ENCODE data around the gene JKAMP.
"Not testable (repeated sequence)": the region's sequence is repeated elsewhere in the genome, so short reads cannot be mapped to it uniquely, and the experiment has no call there.

JKAMP gene, protein sequence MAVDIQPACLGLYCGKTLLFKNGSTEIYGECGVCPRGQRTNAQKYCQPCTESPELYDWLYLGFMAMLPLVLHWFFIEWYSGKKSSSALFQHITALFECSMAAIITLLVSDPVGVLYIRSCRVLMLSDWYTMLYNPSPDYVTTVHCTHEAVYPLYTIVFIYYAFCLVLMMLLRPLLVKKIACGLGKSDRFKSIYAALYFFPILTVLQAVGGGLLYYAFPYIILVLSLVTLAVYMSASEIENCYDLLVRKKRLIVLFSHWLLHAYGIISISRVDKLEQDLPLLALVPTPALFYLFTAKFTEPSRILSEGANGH

DNA sequence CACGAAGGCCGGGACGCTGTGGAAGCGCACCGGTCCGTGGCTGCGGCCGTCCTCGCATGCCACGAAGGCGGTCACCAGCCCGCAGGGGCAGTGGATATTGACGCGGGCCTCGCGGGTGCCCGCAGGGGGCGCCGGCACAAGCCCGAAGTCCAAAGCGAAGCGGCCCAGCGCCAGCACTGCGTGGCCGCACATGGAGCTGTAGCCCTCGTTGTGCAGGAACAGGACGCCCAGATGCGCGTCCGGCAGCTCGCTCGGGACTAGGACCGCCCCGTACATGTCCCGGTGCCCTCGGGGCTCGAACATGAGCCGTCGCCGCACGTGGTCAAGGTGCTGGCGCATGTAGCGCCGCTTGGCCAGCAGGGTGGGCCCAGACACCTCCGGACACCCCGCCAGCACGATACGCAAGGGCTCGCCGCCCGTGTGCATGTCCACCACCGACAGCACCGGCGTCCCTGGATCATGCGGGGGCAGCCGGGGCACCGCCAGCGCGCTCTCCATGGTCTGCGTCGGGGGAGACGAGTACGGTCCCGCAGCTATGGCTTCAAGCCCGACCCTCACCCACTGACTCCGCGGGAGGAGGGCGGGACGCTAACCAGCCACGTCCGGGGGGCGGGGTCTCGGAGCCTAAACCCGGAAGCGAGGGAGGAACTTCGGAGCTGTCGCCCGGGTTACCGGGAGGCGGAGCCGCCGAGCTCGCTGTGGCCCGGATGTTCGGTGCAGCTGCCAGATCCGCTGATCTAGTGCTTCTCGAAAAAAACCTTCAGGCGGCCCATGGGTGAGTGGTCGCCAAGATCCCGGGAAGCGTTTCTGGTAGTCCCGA lies at the start of gene JKAMP, which contains the start of gene L3HYPDH:
JKAMP (plus strand) TSS at position 699 of the 820 bp plus-strand sequence; CDS start at position 772, 73 bp downstream.
L3HYPDH (minus strand) TSS at position 590 of the 820 bp plus-strand sequence; CDS start at position 498, 92 bp downstream.
- DNase-seq (ENCODE audit: low read depth) = peak; percentile 97

DNA sequence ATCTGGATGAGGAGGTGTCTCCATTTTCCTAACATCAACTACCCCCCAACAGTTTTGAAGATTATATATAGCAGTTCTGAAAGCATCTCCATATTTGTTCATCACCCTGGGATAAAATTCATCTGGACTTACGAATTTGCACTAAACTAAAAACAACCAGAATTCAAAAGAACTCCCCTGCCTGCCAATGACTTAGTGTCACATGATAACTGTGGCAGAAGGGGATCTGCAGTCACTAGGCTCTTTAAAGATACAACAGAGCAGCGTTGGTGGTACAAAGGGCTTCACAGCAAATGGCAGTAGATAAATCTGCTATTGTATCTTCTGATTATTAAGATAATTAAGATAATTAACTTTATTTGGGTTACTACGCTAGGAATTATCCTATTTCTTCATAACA lies 49.2 kb upstream of the JKAMP start:
- DNase-seq (ENCODE audit: low read depth) = no peak

DNA sequence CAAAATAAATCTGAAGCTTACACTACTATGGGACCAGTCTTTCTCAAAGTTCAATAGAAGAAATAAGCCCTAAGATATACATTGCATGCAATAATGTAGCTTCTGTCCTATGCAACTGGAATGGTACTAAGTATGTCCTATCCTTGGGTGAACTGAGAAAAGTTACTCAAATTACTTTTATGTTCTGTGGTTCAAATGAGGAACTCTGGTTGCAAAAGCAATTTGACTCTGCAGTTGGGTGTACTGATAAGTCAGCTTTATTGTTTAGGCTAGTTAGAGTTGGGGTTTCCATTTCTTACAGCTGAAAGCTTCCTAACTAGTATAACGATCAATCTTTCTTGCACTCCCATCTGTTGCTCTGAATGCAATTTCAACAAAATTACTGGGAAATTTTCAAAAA lies 48.3 kb upstream of the JKAMP start:
- DNase-seq (ENCODE audit: low read depth) = no peak

DNA sequence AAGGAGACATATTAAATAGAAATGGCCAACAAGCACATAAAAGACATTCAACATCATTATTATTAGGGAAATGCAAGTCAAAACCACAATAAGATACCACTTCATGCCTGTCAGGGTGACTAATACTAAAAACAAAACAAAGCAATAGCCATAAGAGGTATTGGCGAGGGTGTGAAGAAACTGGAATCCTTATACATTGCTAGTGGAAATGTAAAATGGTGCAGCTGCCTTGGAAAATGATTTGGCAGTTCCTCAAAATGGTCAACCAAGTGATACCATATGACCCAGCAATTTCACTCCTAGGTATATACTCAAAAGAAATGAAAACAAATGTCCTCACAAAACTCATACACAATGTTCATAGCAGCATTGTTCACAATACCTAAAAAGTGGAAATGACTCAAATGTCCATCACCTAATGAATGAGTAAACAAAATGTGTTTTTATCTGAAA lies 46.1 kb upstream of the JKAMP start:
- DNase-seq (ENCODE audit: low read depth) = no peak

DNA sequence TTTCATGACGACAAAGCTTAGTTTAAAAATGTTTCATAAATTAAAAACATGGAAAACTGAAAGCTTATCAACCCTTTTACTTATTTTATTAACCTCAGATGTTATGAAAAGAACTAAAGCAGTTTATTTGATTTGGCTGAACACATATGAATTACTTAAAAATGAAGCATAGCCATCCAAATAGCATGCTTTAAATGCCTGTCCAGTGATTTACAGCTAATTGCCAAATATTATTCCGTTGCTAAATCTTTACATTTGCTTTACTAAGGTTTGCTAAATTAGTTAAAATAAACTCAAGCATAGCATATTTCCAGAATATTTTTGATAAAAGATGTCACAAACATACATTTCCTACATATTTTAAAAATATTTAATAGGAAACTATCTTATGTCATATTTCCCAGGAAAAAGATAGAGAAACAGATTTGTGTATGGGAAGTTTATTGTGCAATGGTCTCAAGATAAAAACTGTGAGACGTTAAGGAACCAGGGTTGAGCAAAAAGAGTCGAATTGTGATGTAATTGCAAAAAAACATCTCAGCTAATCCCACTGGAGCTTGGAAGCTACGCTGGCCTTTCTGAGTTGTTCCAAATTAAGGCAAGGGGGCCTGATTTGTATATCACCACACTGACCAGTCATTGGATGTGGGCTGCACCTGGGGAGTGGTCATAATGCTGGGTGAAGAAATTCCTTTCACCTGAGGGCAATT lies 44.9 kb upstream of the JKAMP start:
- DNase-seq (ENCODE audit: low read depth) = no peak

DNA sequence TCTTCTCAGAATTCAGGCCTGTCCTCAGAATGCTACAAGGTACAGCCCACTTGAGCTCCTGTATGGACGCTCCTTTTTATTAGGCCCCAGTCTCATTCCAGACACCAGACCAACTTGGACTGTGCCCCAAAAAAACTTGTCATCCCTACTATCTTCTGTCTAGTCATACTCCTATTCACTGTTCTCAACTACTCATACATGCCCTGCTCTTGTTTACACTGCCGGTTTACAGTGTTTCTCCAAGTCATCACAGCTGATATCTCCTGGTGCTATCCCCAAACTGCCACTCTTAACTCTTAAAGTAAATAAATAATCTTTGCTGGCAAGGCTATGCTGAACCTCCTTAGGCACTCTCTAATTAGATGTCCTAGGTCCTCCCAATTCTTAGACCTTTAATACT lies 35.6 kb upstream of the JKAMP start:
- DNase-seq (ENCODE audit: low read depth) = not testable (repeated sequence)

DNA sequence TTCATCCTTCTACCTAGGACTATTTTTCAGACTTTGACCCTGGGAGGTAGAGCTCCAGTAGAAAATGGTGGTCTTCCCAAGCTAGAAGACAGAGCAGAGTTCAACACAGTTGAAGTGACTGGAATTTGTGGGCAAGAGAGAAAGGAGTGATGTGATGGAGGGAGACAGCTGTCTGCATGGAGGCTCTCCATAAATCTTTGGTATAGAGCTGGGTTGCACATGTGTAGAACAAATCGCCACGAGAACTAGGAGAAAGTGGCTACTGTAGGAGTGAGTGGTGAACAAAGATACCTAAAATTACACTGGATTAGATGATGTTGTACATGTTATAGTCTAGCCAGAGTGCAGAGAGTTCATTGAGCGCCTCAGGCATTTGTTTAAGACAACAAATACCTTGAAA lies 33.6 kb upstream of the JKAMP start:
- no peak for DNase-seq (ENCODE audit: low read depth)

DNA sequence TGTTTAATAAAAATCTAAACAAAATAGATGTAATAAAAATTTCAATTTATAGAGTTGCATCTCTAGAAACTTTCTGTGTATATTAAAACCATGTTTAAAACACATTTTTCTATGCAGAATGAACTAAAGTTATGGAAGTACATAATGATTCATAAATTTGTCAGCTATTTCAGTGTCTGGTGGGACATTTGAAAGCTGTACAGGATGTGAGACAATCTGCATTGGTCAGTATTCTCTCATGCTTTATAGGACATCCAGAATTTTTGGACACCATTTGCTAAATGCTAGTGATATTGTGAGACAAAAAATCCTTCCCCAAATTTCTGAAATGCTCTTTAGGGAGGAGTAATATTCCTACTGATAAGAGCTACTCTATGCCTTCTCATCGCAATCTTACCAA lies 32.5 kb upstream of the JKAMP start:
- DNase-seq (ENCODE audit: low read depth) = no peak

DNA sequence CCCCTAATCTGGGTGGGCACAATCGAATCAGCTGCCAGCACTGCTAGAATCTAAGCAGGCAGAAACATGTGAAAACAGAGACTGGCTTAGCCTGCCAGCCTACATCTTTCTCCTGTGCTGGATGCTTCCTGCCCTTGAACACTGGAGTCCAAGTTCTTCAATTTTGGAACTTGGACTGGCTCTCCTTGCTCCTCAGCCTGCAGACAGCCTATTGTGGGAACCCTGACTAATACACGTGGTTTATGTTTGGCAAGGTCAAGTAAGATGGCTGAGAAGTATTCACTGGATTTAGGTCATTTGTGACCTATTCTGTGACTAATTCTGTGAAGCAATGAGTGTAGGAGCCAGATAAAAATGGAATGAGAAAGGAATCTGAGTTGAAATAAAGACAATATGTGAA lies 30.2 kb upstream of the JKAMP start:
- no peak for DNase-seq (ENCODE audit: low read depth)

DNA sequence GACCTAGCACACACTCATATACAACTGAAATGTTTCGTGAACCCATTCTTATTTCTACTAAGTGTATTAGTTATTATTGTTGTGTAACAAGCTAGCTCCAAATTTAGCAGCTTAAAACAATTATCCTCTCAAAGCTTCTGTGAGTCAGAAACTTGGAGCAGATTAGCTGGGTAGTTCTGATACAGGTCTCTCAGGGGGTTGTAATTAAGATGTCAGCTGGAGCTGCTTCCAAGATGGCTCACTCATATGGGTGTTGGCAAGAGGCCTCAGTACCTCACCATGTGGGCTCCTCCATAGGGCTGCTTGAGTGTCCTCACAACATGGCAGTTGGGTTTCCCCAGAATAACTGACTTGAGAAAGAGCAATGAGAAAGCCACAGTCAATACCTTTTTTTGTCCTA lies 28.9 kb upstream of the JKAMP start:
- DNase-seq (ENCODE audit: low read depth) = no peak

DNA sequence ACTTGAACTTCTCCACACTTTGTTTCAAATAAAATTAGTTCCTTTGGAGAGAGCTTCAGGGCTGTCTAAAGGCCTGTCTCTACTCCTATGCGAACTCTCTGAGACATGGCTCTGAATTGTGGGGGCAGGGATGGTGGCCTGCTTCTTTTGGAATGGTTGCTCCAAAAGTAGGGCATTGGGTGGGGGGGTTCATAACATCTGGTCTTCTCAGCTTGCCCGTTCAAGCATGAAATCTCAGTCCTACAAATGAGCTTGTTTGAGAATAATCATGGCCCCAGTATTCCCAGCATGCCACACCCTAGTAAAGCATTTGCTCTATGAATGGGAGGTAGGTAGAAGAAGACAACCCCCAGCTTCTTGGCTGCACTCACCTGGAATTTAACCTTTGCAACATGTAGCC lies 25.8 kb upstream of the JKAMP start:
- DNase-seq (ENCODE audit: low read depth) = no peak

DNA sequence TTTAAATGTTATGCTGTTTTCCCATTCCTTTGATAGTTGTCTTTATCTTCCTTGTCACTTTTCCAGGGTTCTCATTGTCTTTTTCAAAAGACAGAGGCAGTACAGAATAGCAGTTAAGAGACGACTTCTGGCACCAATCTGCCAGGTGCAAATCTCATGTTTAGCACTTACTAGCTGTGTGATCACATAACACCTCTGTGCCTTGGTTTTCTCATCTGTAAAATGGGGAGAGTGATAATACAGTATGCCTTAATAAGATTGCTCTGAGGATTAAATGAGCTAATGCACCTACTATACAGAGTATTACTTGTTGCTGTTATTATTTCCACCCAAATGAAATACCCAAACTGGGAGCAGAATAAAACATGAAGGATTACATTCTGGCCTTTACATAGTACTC lies 23.9 kb upstream of the JKAMP start:
- DNase-seq (ENCODE audit: low read depth) = no peak

DNA sequence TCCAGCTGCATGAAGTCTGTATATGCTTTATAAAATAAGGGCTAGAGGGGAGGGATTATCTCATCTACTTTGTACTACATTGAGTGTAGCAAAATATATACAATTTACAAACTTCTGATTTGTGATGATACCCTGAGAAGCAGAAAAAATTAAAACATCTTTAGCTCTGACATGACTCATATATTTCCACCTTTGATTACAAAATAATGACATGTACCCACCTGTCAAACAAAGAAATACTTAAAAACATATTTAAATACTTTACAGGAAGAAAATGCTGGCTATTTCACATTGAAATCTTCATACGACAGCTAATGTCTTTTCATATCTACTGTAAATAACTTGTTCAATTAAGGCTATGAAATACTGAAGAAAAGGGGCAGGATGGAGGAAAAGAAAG lies 22.4 kb upstream of the JKAMP start:
- DNase-seq (ENCODE audit: low read depth) = no peak

DNA sequence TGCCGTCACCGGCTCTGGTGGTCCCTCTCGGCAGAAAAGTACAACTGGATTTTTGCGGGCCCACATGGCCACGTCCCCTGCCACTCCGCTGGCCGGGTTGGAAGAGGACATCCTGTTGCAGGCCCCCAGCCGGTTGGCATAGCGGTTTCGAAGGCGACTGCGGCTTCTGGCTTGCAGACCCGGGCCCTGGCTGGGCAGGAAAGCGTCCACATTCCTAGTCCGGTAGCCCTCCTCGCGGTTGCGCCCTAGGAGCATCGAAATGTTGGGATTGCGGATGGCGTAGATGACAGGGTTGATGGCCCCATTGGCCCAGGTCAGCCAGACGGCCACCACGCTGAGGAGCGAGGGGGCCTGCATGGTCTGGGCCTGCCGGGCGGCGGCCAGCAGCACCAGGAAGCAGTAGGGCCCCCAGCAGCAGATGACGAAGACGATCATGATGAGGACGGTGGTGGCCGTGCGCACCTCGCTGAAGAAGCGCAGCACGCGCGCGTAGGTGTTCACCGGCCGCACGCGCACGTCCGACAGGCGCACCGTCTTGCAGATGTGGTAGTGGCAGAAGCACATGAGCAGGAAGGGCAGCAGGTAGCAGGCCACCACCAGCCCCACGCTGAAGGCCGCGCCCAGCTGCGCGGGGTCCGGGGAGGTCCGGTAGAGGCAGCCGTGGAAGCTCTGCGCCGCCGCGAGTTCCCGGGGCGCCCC lies 20.4 kb upstream of the JKAMP start:
- no peak for DNase-seq (ENCODE audit: low read depth)

DNA sequence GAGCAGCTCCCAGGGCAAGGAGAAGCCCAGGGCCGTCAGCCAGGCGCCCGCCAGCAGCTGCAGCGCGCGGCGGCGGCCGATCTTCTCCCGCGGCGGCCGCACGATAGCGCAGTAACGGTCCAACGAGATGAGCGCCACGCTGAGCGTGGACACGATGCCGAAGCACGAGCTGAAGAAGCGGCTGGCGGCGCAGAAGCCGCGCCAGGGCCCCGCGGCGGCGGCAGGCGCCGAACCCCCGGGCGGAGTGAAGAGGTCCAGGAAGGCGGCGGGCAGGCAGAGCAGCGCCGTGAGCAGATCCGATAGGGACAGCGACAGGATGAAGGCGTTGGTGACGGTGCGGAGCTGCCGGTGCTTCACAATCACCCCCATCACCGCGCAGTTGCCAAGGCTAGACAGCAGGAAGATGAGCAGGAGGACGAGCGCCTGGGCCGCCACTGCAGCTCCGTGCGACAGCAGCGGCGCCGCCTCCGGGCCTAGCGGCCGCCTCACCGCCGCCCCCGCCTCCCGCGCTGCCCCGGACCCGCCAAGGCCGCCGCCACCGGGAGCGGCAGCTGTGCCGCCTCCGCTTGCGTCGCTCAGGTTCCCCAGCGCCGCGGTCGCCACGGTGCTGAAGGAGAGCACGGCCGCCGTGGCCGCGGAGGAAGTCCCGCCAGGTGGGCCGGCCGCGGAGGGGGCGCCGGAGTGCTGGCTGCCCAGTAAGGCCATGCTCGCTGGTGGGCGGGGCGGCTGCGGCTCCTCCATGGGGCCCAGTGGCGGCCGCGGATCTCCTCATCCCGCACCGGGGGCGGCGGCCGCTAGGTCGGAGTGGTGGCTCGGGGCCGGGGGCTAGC lies 19.6 kb upstream of the JKAMP start:
- peak; percentile 19 for DNase-seq (ENCODE audit: low read depth)

DNA sequence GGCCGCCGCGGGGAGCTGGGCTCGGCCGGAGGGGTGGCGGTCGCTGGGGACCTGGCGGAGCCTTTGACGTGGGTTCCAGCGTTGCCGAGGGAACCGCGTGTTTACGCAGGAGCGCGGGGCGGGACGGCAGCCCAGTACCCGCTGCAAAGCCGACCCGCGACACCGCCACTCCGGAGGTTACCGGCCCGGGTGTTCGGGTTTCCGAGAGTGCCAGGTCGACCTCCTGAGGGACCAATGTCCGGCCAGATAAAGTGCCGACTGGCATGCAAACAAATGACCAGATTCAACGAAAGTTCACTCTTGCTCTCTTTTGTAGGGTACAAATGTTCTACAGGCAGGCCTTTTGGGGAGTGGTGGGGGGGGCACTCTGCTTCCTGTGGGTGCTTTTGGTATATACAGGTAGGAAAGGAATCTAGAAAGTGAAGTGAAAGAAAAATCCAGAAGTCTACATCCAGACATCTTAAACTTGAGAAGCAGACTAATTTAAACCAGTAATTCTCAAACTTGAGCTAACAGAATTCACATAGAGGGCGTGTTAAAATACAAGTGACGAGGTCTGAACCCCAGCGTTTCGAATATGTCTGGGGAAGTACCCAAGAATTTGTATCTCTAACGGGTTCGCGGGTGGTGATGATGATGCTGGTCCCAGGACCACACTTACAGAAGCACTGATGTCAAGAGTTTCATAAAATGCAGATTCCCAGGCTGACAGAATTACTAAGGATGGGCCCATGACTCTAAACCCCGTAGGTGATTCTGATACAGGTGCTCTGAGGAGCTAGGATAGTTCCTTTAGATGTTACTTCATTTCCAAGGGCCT lies 18.8 kb upstream of the JKAMP start, which contains the start of gene GPR135:
GPR135 (minus strand) TSS at position 65 of the 820 bp plus-strand sequence. CDS start 154 bp downstream, outside the sequence.
- DNase-seq (ENCODE audit: low read depth) = no peak

DNA sequence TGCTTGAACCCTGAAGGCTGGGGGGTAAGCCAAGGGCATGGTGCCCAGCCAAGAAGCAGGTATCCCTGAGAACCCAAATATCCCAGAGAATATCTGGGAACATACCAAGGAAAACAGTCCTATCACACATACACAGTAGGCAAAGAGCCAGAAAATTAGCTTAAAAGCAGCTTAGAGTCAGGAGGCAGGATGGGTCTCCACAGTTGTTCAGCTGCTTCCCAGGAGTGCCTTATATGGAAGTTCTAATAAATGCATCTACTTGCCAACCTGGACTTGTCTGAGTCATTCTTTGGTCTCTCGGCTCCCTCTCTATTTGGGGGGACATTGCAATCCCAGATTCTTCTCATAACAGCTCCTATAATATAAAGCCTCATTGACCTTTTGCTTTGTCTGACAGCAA lies 10.1 kb upstream of the JKAMP start:
- no peak for DNase-seq (ENCODE audit: low read depth)

DNA sequence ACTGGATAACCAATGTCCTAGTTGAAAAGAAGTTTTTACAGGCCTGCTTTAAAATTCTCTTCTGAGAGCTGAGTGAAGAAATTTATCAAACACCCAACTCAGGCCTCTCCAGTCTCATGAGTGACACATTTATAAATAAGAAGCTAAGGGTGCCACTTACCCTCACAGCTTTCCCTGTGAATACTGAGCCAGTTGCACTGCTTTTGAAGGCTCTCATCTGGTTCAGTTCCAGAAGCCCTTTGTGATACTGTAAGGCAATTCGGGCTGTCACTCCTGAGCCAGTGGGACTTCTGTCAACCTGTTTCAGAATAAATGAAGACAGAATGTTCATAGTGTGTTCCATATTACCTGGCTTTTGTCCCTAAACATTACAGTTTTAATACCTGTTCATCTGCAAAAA lies 8.6 kb upstream of the JKAMP start:
- DNase-seq (ENCODE audit: low read depth) = no peak

DNA sequence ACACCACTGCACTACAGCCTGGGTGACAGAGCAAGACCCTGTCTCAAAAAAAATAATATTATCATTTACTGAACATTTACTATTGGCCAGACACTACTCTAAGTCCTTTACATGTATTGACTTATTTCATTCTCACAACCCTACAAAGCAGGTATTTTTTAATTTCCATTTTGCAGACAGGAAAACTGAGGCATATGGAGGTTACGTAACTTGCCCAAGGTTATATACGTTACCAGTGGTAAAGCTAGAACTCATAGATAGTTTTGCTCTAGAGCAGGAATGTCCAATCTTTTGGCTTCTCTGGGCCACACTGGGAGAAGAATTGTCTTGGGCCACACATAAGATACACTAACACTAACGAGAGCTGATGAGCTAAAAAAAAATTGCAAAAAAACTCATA lies 5.8 kb upstream of the JKAMP start:
- DNase-seq (ENCODE audit: low read depth) = no peak

DNA sequence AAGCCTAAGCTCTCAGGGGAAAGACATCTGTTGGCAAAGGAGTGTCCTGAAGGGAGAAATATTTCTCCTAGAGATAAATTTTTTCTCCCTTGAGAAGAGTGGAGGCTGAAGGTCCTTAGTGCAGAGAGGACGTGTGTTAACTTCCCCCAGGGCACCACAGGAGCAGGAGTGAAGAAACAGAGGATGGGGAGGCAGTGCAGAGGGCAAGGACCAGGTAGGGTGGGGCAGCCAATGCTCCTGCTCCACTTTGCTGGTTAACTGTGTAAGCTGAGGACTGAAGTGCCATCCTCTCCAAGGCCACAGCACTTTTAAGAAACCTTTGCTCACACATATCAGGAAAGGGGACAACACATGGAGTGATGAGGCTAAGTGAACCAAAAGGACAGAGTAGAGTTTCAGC lies 4.2 kb upstream of the JKAMP start:
- DNase-seq (ENCODE audit: low read depth) = no peak

Data from activated T-cell treated with anti-CD3 and anti-CD28 coated beads for 1 hour (primary cell).